ENCODE results near the gene PLEKHO2. TPM values are rescaled to one million over a fixed set of nuclear protein-coding genes. Genes with fewer than 3 reads are reported as not detected.

The PLEKHO2 gene
- total and polyA plus RNA-seq, 2 donors (not counting 3 experiments of a cell fraction or from before 2014, with no cell fraction given): 21.9 to 24.9 TPM

GRCh38 chr15:64861331-64861730 lies 19.6 kb downstream of the PLEKHO2 start:
- H4K20me1 ChIP-seq (replicated peaks; ENCODE audit: control insufficient read depth, extremely low read depth, insufficient read depth, low read length): no peaks in the 10 kb centered on the region
- FAIRE-seq (no peak), DNase-seq (ENCODE audit: low read depth, low spot score) (no peak)
- H3K9me3 ChIP-seq (replicated peaks; ENCODE audit: control insufficient read depth, insufficient read depth, low read length): no peaks in the 10 kb centered on the region
- POLR2A ChIA-PET: no interaction called here
- no peak overlapping the region for H3K4me2 ChIP-seq (ENCODE audit: insufficient read depth, low read length)
- no TSS peak for BruUV-seq (replicated peaks)
- intact Hi-C loops (cut with micrococcal nuclease) (no loop called here), dilution Hi-C loops (cut with MboI; ENCODE audit: extremely low pct_ligation_motif_present, low sequenced_read_pairs) (no loop called here)
- TF ChIP-seq GATA2 (IDR thresholded peaks at IDR 0.05; ENCODE audit: insufficient read depth, insufficient read length, low read depth, low read length): no peak
- TF ChIP-seq EZH2 (IDR thresholded peaks at IDR 0.05; ENCODE audit: borderline replicate concordance, low read depth, low read length, severe bottlenecking): no peak
- TF ChIP-seq MYC (IDR thresholded peaks at IDR 0.05; ENCODE audit: low read depth, low read length): no peak
- no peak for TF ChIP-seq MAX (IDR thresholded peaks at IDR 0.05; ENCODE audit: insufficient read depth, insufficient read length)
- no peak for TF ChIP-seq POLR2A (IDR thresholded peaks at IDR 0.05; ENCODE audit: low read depth, low read length)
- TF ChIP-seq POLR2AphosphoS5 (IDR thresholded peaks at IDR 0.05; ENCODE audit: insufficient read depth, low read depth, low read length): no peak
- no peak for TF ChIP-seq CTCF (IDR thresholded peaks at IDR 0.05; ENCODE audit: extremely low read depth in 1 of 2, insufficient read depth in 1 of 2, low read depth in 1 of 2, low read length in 2 of 2)
- no peak for TF ChIP-seq FOS (IDR thresholded peaks at IDR 0.05; ENCODE audit: borderline replicate concordance, insufficient read depth, low read length)
- no peak for TF ChIP-seq JUN (IDR thresholded peaks at IDR 0.05; ENCODE audit: borderline replicate concordance, insufficient read depth, insufficient read length, low read depth)
- H3K4me3 ChIP-seq (replicated peaks in 1 of 3; ENCODE audit: insufficient read depth in 1 of 3, low read depth in 1 of 3, low read length in 3 of 3): no peak overlapping the region
- H3K27ac ChIP-seq (ENCODE audit: insufficient read depth, low read depth, low read length): no peak overlapping the region
- CTCF ChIA-PET: interaction anchor here (1.0 kb wide), 1 partner anchor 12 kb away, joined by 3 read pairs; no protein-coding TSS in a partner anchor
- no peaks in the 10 kb centered on the region for H3K9me1 ChIP-seq (replicated peaks; ENCODE audit: control insufficient read depth, extremely low read depth, insufficient read depth, low read length)
- no peaks in the 10 kb centered on the region for H3K27me3 ChIP-seq (ENCODE audit: control insufficient read depth in 2 of 2, insufficient read depth in 2 of 2, low read length in 2 of 2)
- H3K36me3 ChIP-seq (ENCODE audit: control insufficient read depth in 2 of 2, extremely low read depth in 1 of 2, insufficient read depth in 2 of 2, low read length in 2 of 2): peaks cover 6 to 42% of the 10 kb centered on the region in 2 experiments
- H3K79me2 ChIP-seq (ENCODE audit: control insufficient read depth, insufficient read depth, low read length): peaks cover 14% of the 10 kb centered on the region
- H2AFZ ChIP-seq (ENCODE audit: low read depth, low read length): no peak overlapping the region
- no peak overlapping the region for H3K9ac ChIP-seq (replicated peaks; ENCODE audit: extremely low read depth, insufficient read depth, low read length)
- peaks cover 20% of the 10 kb centered on the region for H3K4me1 ChIP-seq (ENCODE audit: control insufficient read depth, extremely low read depth, insufficient read depth, low read length)
